Memory B cell (primary cell): ENCODE results near the gene PLXDC1.

Source experiments
- ATAC-seq: fragments of 150-1000 bp; cut with Tn5 transposase; 2 replicates; pipeline ENCODE4 v1.10.0; 2021; ENCODE audit warnings: low read depth, mild to moderate bottlenecking, moderate library complexity
- DNase-seq, 2 donors: peaks; one replicate each; pipeline ENCODE4 v3.0.0; 2022; ENCODE audit warnings: low spot score in 2 of 2
- H3K27ac Mint-ChIP-seq: one replicate; pipeline ENCODE4 v1.8.0; 2022; ENCODE audit warnings: mild to moderate bottlenecking, moderate library complexity, mixed read lengths
- H3K27me3 Mint-ChIP-seq: one replicate; pipeline ENCODE4 v1.8.0; 2022; ENCODE audit warnings: mixed read lengths
- H3K36me3 Mint-ChIP-seq: one replicate; pipeline ENCODE4 v1.8.0; 2022; ENCODE audit warnings: mild to moderate bottlenecking, mixed read lengths
- H3K4me1 Mint-ChIP-seq: one replicate; pipeline ENCODE4 v1.8.0; 2022; ENCODE audit warnings: mixed read lengths
- H3K4me3 Mint-ChIP-seq: one replicate; pipeline ENCODE4 v1.8.0; 2022; ENCODE audit warnings: mild to moderate bottlenecking, moderate library complexity, mixed read lengths
- H3K9me3 Mint-ChIP-seq: one replicate; pipeline ENCODE4 v1.8.0; 2022; ENCODE audit warnings: mixed read lengths

Gene PLXDC1

DNA sequence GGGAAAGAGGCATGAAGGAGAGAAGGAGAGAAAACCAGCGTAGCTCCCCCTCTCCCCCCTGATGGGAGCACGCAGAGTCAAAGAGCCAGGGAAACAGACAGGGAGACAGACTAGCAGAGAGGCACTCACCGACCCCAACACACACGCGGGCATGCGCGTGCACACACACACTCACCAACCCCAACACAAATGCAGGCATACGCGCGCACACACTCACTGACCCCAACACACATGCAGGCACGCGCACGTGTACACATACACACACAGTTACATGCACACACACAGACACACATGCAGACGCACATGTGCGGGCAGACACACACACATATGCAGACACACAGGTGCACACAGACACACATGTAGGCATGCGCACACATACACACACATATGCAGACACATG lies 41.5 kb upstream of the PLXDC1 start:
- Mint-ChIP-seq H3K4me1 (peaks cover 14% of the 10 kb centered on the region), H3K9me3 (no peaks in the 10 kb centered on the region), H3K27me3 (no peaks in the 10 kb centered on the region), H3K27ac (no peak overlapping the region), H3K4me3 (no peak overlapping the region), H3K36me3 (no peaks in the 10 kb centered on the region)
- DNase-seq (no peak), ATAC-seq (no peak)

DNA sequence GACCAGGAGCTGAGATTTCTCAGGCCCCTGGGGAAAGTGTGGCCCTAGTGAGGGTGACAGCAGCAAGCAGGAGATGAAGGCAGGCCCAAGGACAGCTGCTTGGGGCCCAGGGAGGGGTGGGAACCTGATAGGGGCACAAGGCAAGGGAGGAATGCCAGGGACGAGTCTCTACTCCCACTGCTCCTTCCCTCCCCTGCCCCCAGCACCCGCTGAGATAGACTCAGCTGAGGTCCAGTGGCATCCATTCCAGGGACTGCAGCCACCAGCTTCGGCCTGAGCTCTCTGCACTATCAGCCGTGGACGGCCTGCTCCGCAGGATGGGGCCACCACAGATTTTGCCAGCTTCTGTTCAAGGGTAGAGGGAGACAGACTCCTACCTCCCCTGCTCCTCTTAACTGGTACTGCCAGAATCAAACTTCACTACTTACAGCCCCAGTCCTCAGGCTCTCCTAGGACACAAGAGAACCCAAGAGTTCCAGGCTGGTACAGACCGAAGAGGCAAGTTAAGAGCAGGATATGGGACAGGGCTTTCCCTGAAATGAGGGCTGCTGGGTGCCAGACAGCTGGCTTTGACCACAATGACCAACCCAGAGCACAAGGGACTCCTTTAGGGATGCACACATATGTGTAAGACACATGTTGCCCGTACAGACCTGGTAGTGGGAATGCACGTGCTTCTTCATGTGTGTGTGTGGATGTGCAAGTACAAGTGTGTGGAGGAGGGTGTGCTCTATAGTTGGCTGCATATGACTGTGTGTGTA lies 40.5 kb upstream of the PLXDC1 start:
- Mint-ChIP-seq H3K4me3 (no peak overlapping the region), H3K9me3 (no peaks in the 10 kb centered on the region), H3K27ac (no peak overlapping the region), H3K27me3 (no peaks in the 10 kb centered on the region), H3K4me1 (peaks cover 13% of the 10 kb centered on the region), H3K36me3 (no peaks in the 10 kb centered on the region)
- DNase-seq: no peak
- no peak for ATAC-seq

- Mint-ChIP-seq H3K27me3 (no peaks in the 10 kb centered on the region), H3K4me1 (no peaks in the 10 kb centered on the region), H3K36me3 (peaks cover 6% of the 10 kb centered on the region), H3K27ac (no peak overlapping the region), H3K4me3 (no peak overlapping the region), H3K9me3 (no peaks in the 10 kb centered on the region)
- DNase-seq (no peak), ATAC-seq (no peak)
These were observed 35.9 kb upstream of the PLXDC1 start for GRCh38 chr17:39187152-39187830.

DNA sequence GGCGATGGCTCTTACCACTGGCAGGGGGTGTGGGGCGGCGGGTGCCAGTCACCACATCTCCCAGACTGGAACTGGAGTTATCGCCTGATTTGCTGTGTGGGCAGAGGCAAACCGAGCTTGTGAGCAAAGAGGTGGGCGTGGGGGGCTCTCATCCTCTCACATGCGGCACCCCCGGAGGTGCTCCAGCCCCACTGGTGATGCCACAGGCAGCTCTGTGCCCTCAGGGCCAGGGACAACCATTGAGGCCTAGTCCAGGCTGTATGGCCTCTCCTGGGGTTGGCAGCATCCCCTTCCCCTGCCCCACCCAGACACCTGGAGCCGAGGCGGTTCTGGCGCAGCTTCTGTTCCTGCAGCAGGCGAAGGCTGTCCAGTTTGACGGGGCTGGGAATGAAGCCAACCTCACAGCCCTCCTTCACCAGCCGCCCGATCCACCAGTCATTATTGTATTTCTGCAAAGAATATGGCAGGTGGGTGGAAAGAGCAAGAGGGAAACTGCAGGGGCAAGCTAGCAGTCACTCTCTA lies 35.1 kb upstream of the PLXDC1 start:
- no peak overlapping the region for H3K4me3 Mint-ChIP-seq
- no peak overlapping the region for H3K27ac Mint-ChIP-seq

DNA sequence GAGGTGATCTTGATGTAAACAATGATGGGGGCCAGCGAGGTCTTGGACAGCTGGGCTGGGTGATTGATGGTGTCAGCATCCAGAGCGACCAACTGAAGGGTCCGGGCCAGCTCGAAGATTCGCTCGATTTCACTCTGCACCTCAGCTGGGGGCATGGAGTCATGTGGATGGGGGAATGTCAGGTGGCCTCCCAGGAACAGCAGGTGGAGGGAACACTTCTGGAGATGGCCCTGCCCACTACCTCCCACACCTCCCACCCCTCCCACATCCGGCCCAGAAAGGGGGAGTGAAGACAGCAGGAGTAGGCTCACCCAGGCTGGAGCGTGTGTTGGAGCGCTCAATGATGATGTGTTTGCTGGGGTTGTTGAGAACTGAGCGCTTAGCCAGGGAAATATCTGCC lies 32.3 kb upstream of the PLXDC1 start:
- no peak overlapping the region for H3K4me3 Mint-ChIP-seq
- H3K27ac Mint-ChIP-seq: no peak overlapping the region
- H3K27me3 Mint-ChIP-seq: no peaks in the 10 kb centered on the region

More for the DNA sequence above, 35.1 kb upstream of the PLXDC1 start:
- ATAC-seq (no peak), DNase-seq (no peak)
- Mint-ChIP-seq H3K4me1 (no peaks in the 10 kb centered on the region), H3K27me3 (no peaks in the 10 kb centered on the region), H3K36me3 (peaks cover 6% of the 10 kb centered on the region), H3K9me3 (no peaks in the 10 kb centered on the region)

DNA sequence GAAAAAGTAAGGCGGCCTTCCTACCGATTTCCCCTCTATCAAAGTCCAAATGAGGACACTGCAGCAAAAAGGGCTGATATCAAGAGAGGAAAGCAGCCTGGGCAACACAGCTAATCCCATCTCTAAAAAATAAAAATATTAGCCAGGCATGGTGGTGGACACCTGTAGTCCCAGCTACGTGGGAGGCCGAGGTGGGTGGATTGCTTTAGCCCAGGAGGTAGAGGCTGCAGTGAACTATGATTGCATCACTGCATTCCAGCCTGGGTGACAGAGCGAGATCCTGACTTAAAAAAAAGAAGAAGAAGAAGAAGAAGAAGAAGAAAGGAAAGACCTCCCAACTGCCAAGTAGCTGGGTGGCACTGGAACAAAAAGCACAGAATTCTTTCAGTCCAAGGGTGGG lies 31.6 kb upstream of the PLXDC1 start:
- ATAC-seq (no peak), DNase-seq (no peak)
- Mint-ChIP-seq H3K27me3 (no peaks in the 10 kb centered on the region), H3K27ac (no peak overlapping the region), H3K4me3 (no peak overlapping the region), H3K9me3 (no peaks in the 10 kb centered on the region), H3K36me3 (peaks cover 6% of the 10 kb centered on the region), H3K4me1 (no peaks in the 10 kb centered on the region)

More for the DNA sequence above, 32.3 kb upstream of the PLXDC1 start:
- H3K36me3 Mint-ChIP-seq: peaks cover 6% of the 10 kb centered on the region
- no peaks in the 10 kb centered on the region for H3K4me1 Mint-ChIP-seq
- no peak for DNase-seq
- no peak for ATAC-seq
- no peaks in the 10 kb centered on the region for H3K9me3 Mint-ChIP-seq

DNA sequence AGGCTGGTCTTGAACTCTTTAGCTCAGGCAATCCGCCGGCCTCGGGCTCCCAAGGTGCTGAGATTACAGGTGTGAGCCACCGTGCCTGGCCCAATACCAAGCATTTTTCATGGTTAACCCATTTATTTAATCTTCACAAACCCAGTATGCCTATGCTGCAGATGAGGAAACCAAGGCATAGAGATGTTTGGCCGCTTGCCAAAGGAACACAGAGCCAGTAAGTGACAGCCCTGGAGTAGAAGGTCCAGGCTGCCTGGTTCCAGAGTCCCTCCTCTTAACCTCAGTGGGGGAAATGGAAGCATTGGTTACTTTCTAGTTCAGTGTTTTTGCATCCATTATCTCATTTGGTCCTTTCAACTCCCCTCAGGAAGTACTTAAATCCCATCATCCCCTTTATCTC lies 29.9 kb upstream of the PLXDC1 start:
- DNase-seq (no peak), ATAC-seq (no peak)
- H3K4me1 Mint-ChIP-seq: no peaks in the 10 kb centered on the region
- no peaks in the 10 kb centered on the region for H3K9me3 Mint-ChIP-seq
- no peak overlapping the region for H3K4me3 Mint-ChIP-seq
- H3K27me3 Mint-ChIP-seq: no peaks in the 10 kb centered on the region
- H3K27ac Mint-ChIP-seq: no peak overlapping the region
- peaks cover 6% of the 10 kb centered on the region for H3K36me3 Mint-ChIP-seq

GRCh38 chr17:39178536-39178935 lies 27.1 kb upstream of the PLXDC1 start:
- Mint-ChIP-seq H3K4me1 (peaks cover 6% of the 10 kb centered on the region), H3K27me3 (peaks cover 2% of the 10 kb centered on the region), H3K36me3 (peaks cover 2% of the 10 kb centered on the region), H3K27ac (no peak overlapping the region), H3K4me3 (no peak overlapping the region), H3K9me3 (no peaks in the 10 kb centered on the region)
- ATAC-seq (no peak), DNase-seq (no peak)

DNA sequence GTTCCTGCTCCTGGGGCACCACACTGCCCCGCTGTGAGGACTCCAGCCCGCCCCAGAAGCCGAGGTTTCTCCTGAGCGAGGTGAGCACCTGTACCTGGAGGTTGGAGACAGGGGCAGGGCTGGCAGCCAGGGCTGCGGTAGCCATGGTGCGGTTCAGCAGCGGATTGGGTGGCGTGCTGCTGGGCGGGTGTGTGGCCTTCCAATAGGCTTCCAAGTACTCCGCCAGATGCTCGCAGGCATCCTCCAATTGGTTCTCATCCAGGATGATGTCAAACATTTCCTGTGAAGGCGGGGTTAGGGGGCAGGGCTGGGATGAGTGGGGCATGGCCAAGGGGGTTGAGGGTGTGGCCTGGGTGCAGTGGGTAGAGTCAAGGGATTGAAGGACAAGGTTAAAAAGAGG lies 25.8 kb upstream of the PLXDC1 start:
- no peaks in the 10 kb centered on the region for H3K36me3 Mint-ChIP-seq
- no peak for ATAC-seq

GRCh38 chr17:39175695-39176093 lies 24.3 kb upstream of the PLXDC1 start:
- ATAC-seq (no peak), DNase-seq (no peak)
- Mint-ChIP-seq H3K4me3 (no peak overlapping the region), H3K36me3 (no peaks in the 10 kb centered on the region), H3K27me3 (peaks cover 14% of the 10 kb centered on the region), H3K27ac (no peak overlapping the region), H3K9me3 (no peaks in the 10 kb centered on the region), H3K4me1 (peaks cover 6% of the 10 kb centered on the region)

More for the DNA sequence above, 25.8 kb upstream of the PLXDC1 start:
- Mint-ChIP-seq H3K4me3 (no peak overlapping the region), H3K4me1 (peaks cover 6% of the 10 kb centered on the region), H3K27ac (no peak overlapping the region), H3K27me3 (peaks cover 9% of the 10 kb centered on the region), H3K9me3 (no peaks in the 10 kb centered on the region)
- no peak for DNase-seq

DNA sequence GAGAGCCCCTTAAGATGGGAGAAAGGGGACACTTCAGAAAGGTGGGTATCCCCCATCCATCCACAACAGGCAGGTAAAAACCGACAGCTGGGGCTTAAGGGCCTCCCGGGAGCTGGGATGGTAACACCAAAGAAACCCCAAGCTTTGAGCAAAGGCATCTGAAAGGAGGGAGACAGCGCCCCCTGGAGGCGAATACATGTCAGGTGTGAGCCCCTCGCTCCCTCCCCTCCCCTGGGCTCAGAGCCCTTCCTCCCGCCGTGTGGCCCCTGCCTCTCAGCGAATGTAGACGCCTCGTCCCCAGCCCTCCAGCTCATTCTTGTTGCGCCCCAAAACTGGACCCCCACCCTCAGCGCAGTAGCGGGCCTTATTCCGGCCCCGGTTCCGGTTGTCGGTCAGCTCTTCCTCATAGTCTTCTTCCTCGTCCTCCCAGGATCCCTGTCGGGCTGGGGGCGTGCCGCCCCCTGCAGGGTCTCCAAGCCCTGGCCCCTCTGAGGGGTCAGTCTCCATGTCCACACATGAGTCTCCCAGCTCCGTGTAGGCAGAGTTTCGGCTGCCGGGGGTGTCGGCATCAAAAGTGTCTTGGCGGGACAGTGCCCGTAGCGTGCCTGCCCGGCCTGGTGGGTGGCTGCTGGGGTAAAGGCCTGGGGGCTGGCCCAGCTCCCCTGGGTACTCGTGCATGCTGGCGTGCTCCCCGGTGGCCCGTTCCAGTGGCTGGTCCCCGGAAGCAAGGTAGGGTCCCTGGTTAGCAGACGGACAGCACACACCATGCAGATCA lies 23.7 kb upstream of the PLXDC1 start:
- DNase-seq (peak; percentile 67 to 74), ATAC-seq (peak; percentile 95)
- H3K27ac Mint-ChIP-seq: no peak overlapping the region
- H3K9me3 Mint-ChIP-seq: no peaks in the 10 kb centered on the region
- H3K27me3 Mint-ChIP-seq: peaks cover 14% of the 10 kb centered on the region
- peak overlapping the region; percentile 79 for H3K4me3 Mint-ChIP-seq
- no peaks in the 10 kb centered on the region for H3K36me3 Mint-ChIP-seq
- peaks cover 6% of the 10 kb centered on the region for H3K4me1 Mint-ChIP-seq

DNA sequence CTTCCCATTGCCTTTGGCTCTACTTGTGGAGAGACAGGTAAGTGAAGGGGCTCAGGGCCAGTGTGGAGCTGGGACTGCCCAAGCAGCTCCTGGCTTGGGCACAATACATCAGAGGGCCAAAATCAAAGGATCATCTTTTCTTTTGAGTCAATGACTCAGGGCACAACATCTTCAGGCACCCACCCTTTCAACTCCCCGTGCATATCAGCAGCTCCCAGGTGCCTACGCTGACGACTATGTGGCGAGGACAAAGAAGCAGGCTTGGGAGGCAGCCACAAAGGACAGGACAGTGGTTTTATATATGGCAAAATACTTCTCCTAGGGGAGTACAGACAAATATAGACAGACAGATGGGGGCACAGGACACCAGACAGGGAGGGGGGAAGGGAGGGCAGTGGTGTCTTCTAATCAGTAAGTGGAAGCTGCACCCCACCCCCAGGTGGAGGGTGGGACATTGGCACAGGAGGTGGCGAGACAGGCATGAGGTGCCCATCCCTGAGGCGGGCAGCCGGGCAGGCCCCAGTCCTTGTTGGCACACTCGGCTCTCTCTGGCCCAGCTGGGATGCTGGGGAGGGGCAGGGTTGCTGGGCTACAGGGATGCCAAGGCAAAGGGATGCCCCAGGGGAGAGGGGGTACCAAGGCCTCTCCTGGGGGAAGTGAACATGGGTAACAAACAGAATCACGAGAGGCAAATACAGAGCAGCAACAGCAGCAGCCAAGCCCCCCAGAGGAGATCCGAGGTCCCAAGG lies 22.3 kb upstream of the PLXDC1 start:
- Mint-ChIP-seq H3K9me3 (no peaks in the 10 kb centered on the region), H3K4me3 (no peak overlapping the region), H3K4me1 (peaks cover 6% of the 10 kb centered on the region), H3K27me3 (peaks cover 17% of the 10 kb centered on the region), H3K27ac (no peak overlapping the region), H3K36me3 (no peaks in the 10 kb centered on the region)
- ATAC-seq (no peak), DNase-seq (no peak)

DNA sequence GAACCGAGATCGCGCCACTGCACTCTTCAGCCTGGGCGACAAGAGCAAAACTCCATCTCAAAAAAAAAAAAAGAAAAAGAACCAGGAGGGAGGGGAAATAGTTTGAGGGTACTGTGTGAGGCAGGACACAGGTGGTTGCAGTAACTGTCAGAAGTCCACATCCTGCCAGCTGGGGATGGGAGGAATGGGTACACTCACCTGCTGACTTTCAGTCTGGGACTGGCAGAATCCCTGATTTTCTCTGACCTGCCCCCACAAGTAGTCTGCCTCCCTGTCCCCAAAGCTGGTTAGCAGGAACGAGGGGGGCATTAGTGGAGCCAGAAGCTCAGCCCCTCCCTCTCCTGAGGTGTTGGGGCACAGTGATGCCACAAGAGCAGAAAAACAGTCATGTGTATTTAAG lies 21.6 kb upstream of the PLXDC1 start:
- Mint-ChIP-seq H3K4me3 (no peak overlapping the region), H3K4me1 (peaks cover 6% of the 10 kb centered on the region), H3K9me3 (peaks cover 1% of the 10 kb centered on the region), H3K27ac (no peak overlapping the region), H3K27me3 (peaks cover 19% of the 10 kb centered on the region), H3K36me3 (peaks cover 1% of the 10 kb centered on the region)
- ATAC-seq (no peak), DNase-seq (no peak)
